ENCODE data around the gene CD3G.
A peak's percentile ranks its signal among the peaks of the same experiment; 100 is the strongest.
"Not testable (repeated sequence)": the region's sequence is repeated elsewhere in the genome, so short reads cannot be mapped to it uniquely, and the experiment has no call there.

CD3G gene

DNA sequence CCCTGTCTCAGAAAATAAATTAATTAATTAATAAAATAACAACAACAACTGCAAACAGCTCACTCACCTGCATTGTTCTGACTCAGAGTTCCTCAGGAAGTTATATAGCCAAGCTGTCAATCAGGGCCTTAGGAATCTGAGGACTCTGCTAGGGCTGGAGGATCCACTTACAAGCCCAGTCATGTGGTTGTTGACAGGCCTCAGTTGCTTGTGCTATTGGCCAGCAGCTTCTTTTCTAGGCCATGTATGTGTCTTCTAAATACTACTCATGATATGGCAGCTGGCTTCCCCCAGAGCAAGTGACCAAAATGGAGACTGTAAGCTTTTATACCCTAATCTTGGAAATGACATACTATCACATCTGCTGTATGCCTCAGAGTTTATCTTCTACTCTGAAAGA is 36.4 kb downstream of the CD3G start:
- DNase-seq, result no peak

DNA sequence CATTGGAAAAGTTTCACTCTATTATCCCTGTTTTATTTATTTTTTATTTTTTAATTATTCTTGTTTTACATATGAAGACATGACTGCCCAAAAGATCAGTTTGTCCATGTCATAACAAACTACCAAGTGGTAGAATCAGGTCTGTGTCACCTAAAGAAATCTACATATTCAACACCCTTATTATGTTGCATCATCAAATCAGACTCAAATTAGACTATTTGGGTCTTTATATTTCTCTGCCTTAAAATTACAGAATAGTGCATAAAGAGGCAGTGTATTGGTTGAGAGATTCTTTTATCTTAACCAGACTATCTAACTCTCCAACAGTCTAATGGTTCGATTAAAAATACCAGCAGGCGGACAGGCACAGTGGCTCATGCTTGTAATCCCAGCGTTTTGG is 38.8 kb downstream of the CD3G start:
- DNase-seq, result no peak

DNA sequence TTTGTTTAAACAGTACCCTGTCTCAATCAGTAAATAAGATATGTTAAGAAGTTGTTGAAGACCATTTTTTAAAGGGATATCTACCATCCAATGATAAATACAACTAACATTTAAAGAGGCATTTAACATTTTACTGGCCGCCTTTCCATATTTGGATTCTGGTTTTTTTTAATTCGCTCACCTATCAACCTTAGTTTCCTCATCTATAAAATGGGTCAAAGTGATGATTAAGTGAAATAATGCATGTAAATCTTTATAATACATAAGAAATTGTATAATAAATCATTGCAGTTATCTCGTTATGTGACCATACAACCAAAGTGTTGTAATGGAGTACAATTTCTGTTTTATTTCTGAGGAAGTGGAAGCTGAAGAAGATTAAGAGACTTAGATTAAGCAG is 39.5 kb downstream of the CD3G start:
- no peak for DNase-seq

DNA sequence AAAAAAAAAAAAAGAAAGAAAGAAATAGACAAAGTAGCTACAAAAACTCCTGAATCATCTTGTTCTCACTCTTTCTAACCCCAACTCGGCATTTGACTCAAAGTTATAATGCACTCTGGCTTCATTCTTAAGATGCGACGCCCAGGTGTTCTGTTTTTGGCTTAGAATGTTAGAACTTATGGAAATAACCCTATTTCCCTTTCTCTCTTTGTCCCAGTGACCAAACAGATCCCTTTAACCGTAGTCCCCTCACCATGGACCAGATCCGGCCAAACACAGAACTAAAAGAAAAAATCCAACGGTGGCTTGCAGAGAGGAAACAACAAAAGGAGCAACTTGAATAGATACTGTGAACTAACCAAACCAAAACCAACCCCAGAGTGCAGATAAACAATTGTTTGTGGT is 52.0 kb downstream of the CD3G start:
- DNase-seq, result peak in 2 of 5 experiments; percentile 33 to 87

DNA sequence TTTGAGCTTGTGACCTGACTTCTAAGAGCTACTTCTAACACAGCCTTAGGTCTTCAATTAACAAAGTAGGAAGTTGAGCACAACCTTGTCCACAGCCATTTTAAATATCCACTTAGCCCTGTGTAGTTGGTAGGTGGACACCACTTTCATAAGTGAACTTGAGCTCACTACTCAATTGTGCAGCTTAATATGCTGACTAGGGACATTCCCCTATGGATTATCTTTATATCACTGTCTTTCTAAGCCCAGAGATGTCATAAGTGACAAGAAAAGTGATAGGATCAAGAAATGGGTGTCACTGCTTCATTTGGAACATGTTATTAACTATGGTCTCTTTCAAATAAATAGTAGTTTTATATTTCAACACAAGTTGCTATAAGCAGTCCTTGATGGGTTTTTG is 53.3 kb downstream of the CD3G start:
- no peak for DNase-seq

DNA sequence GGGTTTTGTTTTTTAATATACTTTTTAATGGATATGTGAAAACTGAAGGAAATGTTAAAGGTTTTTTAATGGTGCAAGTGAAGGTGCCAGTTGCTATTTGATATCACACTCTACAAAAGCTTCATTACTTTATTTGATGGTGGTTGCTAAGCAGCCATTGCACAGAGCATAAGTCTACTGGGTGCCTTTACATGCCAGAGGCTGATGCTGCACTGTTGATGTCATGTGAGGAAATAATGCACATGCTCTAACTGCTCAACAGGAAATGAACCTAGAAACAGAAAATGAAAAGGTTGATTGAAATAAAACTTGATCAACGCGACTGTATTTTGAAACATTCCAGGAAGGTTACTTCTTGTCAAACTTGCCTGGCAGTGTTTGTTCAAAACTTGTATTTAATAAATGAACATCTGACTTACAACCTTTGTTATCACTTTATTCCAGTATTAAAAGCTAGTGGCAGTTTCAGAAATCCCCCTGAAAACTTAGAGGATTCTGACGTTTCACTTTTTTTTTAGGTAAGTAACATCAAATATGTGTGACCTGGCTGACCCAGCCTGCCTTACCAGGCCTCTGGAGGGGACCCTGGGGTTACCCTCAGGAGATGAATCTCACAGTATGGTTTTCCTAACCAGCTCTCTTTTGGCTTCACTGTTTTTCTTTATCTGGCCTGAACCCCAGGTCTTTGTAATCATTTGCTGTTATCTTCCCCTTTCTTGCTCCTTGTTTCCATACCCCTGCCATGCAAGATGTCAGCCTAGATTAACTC is 54.8 kb downstream of the CD3G start:
- peak in 3 of 5 experiments; percentile 58 to 94 (median 68) for DNase-seq

DNA sequence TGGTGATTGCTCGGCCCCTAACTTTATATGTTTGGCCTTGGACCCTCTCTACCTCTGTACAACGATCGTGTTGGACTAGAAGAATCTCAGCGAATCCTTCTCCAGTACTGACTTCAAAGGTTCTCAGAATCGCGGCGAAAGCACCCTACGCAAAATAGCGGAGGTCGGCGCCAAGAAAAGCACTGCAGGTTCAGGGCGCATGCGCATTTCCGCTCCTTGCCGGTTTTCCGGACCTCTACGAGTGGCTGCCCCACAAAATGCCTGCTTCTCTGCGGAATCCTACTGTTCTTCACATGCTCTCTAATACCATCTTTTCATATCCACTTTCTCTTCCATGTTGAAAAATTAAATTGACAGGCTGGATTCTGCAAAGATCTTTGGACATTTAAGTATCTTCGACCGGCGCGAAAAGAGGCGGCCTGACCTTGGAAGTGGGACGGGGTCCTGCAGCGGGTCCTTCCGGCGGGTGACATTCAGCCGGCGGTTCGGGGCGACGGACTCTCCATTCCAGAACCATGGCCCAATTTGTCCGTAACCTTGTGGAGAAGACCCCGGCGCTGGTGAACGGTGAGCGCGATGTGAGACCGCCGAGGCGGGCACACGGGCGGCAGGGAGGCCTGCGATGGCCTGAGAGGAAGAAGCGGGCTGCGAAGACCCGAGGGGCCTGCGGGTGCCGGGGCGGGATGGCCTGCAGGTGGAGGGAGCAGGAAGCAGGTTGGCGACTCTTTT is 57.2 kb downstream of the CD3G start, which contains the start of gene ATP5MG:
ATP5MG (plus strand) TSS at position 456 of the 729 bp plus-strand sequence; CDS start at position 516, 60 bp downstream.
- peak; percentile 81 to 94 (median 88) for DNase-seq

DNA sequence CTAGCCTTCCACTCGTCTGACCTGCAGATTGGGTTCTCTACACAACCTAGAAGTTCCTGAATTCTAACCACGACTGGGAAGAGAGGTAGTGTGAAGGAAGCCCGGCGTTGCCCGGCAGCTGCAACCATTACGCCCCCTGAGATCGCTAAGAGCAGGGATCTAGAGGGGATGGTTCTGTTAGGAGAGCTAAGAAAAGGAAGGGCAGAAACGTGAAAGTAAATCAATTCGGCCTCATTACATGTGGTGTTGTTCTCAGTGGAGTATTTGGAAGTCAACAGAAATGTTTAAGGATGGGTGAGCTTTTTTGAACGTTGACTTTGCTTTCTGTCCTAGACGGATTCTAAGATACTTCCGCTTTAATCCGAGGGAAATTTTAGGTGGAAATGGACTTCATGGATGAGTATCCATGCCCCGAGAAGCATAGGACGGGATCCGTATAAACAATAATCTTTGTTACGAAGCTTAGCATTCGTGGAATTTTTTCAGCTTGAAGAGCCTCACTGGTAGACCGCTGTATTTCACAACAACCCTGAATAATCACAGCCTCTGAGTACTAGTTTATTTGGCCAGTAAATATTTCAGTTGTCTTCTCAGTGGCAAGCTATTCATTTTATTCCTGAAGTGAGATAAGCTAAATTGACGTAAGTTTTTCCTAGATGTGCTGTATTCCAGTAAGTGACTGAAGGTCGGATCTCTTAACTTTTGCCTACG is 57.9 kb downstream of the CD3G start:
- DNase-seq, result no peak

DNA sequence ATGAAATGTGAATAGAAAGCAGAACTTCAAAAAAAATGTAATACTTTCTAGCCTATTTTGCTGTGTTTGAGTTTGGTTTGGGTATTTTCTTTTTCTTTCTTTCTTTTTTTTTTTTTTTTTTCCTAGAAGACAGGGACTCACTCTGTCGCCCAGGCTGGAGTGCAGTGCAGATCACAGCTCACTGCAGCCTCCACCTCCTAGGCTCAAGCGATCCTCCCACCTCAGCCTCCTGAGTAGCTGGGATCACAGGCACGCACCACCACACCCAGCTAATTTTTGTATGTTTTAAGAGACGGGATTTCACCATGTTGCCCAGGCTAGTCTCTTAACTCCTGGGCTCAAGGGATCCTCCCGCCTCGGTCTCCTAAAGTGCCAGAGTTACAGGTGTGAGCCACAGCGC is 58.5 kb downstream of the CD3G start:
- not testable (repeated sequence) for DNase-seq

Data from T-helper 2 cell (primary cell).